GM21619 (cell line): ENCODE measurements around the gene ERI3.

Experiments
- ATAC-seq: cut with Tn5 transposase; IDR thresholded peaks from one replicate; pipeline ENCODE4 v1.9.1; 2021; ENCODE audit not compliant: unreplicated experiment

Gene ERI3

GRCh38 chr1:44354840-44355581 is at the start of gene ERI3:
Gene ERI3 (minus strand): TSS chr1:44355257. CDS start chr1:44355026, 231 bp downstream.
- peak; percentile 98 for ATAC-seq

GRCh38 chr1:44401256-44402228 is 46.5 kb upstream of the ERI3 start:
- ATAC-seq, result no peak

- no peak for ATAC-seq
Measured at GRCh38 chr1:44390277-44390676, 35.2 kb upstream of the ERI3 start.

- no peak for ATAC-seq
Measured at GRCh38 chr1:44389437-44389836, 34.4 kb upstream of the ERI3 start.

DNA sequence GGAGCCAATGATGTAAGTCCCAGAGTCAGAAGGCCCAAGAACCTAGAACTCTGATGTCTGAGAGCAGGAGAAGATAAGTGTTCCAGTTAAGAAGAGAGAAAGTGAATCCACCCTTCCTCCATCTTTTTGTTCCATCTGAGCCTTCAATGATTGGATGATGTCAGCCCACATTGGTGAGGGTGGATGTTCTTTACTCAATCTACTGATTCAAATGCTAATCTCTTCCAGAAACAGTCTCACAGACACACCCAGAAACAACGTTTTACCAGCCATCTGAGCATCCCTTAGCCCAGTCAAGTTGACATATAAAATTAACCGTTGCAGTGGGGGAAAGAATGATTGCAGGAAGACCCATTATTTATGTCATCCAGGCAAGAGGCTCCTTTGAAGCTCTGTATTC is 33.5 kb upstream of the ERI3 start:
- ATAC-seq, result no peak

DNA sequence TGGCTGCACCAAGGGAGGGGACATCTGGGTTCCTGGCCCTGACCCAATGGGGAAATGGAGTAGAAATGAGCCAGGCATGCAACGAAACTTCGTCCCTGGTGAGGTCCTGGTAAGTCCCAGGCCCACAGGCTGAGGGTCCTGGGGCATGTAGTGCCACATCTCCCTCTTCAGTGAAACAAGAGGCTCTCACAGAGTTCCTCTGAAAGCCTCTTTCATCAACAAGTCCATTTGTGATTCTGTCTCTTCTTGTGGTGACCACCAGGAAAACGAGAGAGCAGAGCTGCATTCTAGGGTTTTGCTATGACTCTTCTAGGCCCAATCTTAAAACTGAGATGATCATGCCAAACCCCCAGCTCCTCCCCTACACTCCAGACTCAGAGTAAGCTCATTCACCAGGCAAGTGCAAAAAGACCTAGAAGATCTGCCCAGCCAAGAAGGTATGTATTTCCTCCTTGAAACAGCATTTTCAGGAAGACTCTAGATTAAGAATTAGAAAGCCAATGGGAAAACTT is 25.7 kb upstream of the ERI3 start:
- ATAC-seq, result no peak

- ATAC-seq, result no peak
Measured at GRCh38 chr1:44377925-44378784, 23.1 kb upstream of the ERI3 start.

DNA sequence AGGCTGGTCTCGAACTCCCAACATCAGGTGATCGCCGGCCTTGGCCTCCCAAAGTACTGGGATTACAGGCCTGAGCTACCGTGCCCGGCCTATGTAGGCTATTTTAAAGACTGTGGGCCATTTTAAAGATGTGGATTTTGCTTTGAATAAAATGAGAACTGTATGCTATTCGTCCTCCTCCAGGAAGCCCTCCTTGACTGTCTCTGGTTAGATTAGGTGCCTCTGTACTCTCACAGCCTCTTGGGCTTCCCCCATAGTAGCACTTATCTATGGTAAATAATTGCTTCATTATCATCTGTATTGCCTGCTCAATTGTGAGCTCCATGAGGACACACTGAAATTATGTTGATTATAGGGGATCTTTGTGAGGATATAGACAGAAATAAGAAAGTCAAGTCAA is 20.5 kb upstream of the ERI3 start:
- ATAC-seq, result no peak

GRCh38 chr1:44371206-44371605 is 16.1 kb upstream of the ERI3 start:
- ATAC-seq, result no peak

DNA sequence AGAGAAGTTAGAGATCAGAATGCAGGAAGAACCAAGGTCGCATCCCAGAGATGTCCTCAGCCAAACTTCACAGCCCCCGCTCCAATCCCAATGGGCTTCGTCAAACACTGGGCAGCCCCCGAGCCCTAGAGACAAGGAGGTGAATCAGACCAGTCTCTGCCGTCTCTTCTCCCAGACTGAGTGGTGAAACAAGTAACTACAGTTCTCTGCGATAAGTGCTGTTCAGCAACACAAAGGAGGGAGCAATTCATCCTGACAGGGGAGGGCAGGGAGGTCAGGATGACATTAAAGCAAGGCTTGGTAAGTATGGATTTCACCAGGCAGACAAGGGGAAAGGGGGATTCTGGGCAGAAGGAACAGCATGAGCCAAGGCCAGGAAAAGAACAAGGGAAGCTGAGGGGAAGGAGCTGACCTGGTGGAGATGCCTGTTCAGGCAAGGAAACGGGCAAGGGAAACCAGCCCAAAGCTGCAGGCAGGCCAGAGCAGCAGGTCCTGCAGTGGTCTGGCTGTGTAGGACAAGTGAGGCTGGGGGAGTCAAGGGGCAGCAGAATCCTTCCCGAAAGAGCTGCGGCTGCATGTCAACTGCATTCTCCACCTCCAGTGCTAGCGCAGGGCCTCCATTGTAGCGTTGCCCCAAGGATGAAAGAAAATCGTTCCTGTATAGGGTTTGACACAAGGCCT is 13.6 kb upstream of the ERI3 start:
- no peak for ATAC-seq

DNA sequence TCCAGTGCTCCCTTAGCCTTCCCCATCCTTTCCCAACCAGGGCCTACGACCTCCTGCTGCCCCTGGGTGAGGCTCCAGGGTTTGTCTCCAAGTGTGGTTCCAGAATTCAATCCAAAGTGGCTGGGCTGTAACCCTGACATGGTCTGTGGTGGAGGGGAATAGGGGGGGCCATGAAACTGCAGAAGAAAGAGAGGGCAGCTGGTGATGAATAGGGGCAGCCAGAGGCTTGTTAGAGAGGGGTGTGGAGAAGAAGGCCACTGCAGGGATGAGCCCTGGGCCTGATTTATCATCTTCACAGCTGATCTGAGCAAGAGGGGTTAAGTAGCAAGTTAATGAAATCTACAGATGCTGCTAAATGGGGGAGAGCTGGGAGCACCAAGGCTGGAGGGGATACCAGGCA is 12.9 kb upstream of the ERI3 start:
- ATAC-seq, result no peak

DNA sequence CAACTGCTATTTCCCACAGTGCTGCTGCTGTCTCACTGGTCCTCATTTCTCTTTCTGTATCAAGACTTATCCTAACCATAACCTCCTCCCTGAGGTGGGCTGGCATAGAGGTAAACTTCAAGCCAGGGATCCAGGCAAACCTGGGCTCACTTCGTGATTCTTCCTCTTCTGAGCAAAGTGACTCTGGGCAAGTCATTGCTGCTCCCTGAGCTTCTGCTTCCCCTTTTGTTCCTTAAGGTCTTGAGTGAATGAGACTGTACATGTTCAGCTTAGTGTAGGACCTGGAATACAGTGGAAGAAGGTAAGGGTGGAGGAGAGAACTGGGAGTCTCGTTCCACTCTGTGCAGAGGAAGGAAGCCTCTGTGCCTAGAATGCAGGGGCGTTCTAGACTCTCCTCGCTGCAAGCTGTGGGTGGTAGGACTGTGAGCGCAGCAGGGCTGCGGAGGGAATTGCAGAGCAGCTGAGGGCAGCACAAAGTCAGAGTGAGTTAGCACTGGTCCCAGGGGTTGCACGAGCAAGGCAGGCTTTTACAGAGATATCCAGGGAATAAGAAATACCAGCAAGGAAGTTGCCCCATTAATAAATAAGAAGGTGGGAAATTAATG is 11.4 kb upstream of the ERI3 start:
- no peak for ATAC-seq

- ATAC-seq, result no peak
Measured at GRCh38 chr1:44361478-44361877, 6.4 kb upstream of the ERI3 start.

GRCh38 chr1:44359234-44359935 is 4.3 kb upstream of the ERI3 start:
- no peak for ATAC-seq

- ATAC-seq, result no peak
Measured at GRCh38 chr1:44357710-44358109, 2.7 kb upstream of the ERI3 start.

DNA sequence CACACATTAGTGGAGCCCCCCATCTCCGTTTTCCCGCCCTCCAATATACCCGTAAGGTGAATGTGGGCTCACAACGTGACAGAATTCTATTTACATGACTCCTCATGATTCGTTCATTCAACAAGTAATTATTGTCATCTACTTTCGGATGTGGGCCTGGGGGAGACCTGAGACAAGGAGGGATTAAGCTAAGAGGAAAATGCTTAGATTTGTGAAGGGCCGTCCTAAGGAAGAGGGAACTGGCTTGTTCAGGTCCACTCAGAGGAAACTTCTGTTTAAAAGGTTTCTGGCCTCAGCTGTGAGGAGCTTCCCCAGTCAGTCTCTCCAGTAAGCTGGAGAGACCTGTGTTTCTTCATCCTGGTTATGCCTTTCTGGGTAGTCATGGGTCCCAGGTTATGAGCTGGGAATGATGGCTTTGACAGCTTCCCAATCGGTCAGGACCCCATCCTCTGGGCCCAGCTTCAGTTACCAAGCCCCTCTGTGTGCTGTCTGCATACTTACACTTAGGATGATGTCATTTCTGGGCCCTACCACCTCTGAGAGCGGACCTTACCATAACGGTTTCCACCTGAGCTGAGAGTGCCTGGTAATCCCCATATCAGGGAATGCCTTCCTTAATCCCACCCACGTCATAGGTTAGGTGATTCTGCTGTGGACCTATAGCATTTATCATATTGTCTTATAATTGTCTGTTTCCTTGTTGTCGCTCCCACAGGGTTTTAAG is 687 bp upstream of the ERI3 start:
- no peak for ATAC-seq

DNA sequence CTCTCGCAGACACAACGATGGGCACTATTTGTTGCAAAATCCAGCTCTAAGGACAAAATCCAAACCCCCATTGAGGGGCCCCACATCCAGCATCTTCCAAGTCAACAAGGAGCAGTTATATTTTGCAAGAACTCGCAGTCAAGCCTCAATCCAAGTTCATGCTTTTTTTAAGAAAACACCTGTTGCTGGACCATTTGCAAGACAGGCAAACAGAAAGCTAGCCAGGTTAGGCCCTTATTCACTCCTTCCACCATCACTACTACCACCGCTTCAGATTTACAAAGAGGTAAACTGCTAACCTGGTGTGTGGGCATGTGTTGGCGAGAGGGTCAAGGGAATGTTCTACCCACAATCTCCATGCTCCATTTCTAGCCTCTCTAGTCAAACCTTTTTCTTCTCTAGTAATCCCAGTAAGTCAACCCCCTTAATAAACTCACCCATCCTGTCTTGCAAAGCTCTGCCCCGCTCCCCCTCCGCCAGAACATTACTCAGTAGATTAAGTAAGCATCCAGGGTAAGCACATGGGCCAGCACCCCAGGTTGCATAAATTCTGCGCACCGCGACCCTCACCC is 703 bp downstream of the ERI3 start:
- ATAC-seq, result no peak

DNA sequence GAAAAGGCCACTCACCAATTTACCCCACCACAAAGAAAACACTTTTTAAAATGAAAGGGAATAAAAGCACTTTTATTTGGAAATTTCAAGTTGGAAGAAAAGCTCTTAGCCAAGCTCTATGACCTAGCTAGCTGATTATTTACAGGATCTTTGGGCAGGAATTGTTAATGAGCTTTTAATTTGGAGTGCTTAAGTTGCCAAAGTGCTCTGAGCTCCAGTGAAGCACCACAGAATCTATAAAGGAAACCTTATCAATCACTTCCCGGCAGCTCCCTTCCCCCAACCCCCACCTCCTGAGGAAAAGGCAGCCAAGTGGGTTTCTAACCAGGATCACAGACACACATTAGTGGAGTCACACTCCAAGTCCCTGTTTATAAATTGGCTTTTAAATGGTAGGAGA is 1.5 kb downstream of the ERI3 start:
- ATAC-seq, result no peak
